ENCODE measurements around the gene CPPED1. TPM values are rescaled to one million over a fixed set of nuclear protein-coding genes. Genes with fewer than 3 reads are reported as not detected.

The CPPED1 gene
- total and polyA plus RNA-seq, 8 donors: 1.8 to 7.9 (median 3.6) TPM

DNA sequence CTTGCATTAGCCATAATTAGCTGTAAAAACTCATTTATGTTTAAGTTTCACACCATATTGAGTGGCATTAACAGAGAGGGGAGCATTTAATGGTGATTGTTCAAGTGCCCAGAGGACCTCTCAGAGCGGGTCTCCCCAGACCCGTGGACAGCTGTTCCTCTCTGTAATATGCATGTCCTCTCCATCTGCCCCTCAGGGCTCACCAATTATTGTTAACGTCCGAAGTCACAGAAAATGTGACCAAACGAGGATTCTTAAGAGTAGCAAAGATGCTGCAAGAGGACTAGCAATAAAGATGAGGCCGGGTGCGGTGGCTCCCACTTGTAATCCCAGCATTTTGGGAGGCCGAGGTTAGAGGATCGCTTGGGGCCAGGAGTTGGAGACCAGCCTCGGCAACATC lies 130.2 kb downstream of the CPPED1 start:
- DNase-seq (no peak), ATAC-seq (no peak), FAIRE-seq (no peak)
- intact Hi-C loops (cut with DNase I): no loop called here
- Histone ChIP-seq H3K27ac (no peak overlapping the region), H3K36me3 (no peaks in the 10 kb centered on the region), H3K4me1 (no peaks in the 10 kb centered on the region), H3K4me3 (no peak overlapping the region), H3K27me3 (no peaks in the 10 kb centered on the region), H3K9me3 (no peaks in the 10 kb centered on the region)
- TF ChIP-seq, protein P1, sequence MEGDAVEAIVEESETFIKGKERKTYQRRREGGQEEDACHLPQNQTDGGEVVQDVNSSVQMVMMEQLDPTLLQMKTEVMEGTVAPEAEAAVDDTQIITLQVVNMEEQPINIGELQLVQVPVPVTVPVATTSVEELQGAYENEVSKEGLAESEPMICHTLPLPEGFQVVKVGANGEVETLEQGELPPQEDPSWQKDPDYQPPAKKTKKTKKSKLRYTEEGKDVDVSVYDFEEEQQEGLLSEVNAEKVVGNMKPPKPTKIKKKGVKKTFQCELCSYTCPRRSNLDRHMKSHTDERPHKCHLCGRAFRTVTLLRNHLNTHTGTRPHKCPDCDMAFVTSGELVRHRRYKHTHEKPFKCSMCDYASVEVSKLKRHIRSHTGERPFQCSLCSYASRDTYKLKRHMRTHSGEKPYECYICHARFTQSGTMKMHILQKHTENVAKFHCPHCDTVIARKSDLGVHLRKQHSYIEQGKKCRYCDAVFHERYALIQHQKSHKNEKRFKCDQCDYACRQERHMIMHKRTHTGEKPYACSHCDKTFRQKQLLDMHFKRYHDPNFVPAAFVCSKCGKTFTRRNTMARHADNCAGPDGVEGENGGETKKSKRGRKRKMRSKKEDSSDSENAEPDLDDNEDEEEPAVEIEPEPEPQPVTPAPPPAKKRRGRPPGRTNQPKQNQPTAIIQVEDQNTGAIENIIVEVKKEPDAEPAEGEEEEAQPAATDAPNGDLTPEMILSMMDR (IDR thresholded peaks at IDR 0.05): no peak
- WGBS, 2 donors: 81 to 84% methylated on average over 10 of the region's 10 CpGs

DNA sequence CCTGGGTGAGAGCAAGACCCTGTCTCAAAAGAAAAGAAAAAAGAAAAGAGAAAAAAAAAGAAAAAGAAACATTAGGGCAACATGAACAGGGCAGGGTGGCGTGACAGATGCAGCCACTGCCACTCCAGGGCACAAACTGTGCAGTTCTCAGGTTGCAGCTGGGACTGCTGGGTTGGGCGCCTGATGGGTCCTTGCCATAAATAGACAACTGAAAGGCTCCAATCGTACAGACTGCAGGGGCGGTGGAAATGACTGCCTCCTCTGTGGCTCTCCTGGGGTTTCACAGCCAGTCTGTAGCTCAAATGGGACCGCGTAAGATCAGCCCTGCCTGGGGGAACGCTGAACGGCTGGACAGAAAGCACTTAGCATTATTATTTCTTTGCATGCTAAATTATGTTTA lies 130.7 kb downstream of the CPPED1 start:
- no peak for FAIRE-seq
- TF ChIP-seq, protein P1 (IDR thresholded peaks at IDR 0.05): no peak

DNA sequence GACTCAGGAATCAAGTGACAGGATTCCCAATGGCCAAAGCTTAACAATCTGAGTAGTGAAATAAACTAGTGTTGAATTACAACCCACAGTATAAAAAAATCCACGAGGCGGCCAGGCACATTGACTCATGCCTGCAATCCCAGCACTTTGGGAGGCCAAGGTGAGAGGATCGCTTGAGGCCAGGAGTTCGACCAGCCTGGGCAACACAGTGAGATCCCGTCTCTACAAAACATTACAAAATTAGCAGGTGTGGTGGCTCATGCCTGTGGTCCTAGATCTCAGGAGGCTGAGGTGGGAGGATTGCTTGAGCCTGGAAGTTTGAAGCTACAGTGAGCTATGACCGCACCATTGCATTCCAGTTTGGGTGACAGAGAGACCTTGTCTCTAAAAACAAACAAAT lies 133.8 kb downstream of the CPPED1 start:
- H3K4me3 ChIP-seq: no peak overlapping the region
- no peaks in the 10 kb centered on the region for H3K9me3 ChIP-seq
- WGBS, 2 donors: 90 to 96% methylated on average over 6 of the region's 6 CpGs
- ATAC-seq (no peak), FAIRE-seq (no peak), DNase-seq (no peak)
- no peaks in the 10 kb centered on the region for H3K27me3 ChIP-seq
- H3K36me3 ChIP-seq: no peaks in the 10 kb centered on the region
- no peaks in the 10 kb centered on the region for H3K4me1 ChIP-seq
- H3K27ac ChIP-seq: no peak overlapping the region
- intact Hi-C loops (cut with DNase I): no loop called here
- TF ChIP-seq, protein P1 (IDR thresholded peaks at IDR 0.05): no peak

More for the DNA sequence above, 130.7 kb downstream of the CPPED1 start:
- Histone ChIP-seq H3K27ac (no peak overlapping the region), H3K27me3 (no peaks in the 10 kb centered on the region), H3K4me3 (no peak overlapping the region), H3K4me1 (no peaks in the 10 kb centered on the region), H3K36me3 (no peaks in the 10 kb centered on the region), H3K9me3 (no peaks in the 10 kb centered on the region)
- no peak for DNase-seq
- intact Hi-C loops (cut with DNase I): no loop called here
- no peak for ATAC-seq
- 91 to 92% methylated on average over 8 of the region's 8 CpGs for WGBS, 2 donors

DNA sequence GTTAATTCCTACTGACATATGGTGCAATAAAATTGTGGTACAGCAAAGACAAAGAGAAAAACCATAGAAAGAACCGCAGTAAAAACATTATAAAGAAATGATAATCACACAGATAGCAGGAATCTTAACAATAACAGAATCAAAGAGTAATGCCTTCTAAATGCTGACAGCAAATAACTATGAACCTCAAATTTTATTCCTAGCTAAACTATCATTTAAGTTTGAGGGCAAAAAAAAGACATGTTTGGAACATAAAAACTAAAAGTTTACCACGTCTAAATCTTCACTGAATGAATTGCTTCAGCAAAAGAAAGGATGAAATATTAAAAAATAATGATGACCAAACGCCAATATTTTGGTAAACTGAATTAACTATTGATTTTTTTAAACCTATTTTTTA lies 135.8 kb downstream of the CPPED1 start:
- Histone ChIP-seq H3K4me1 (no peaks in the 10 kb centered on the region), H3K27ac (no peak overlapping the region), H3K4me3 (no peak overlapping the region), H3K9me3 (no peaks in the 10 kb centered on the region), H3K36me3 (peaks cover 0 to 6% (median 0%) of the 10 kb centered on the region in 3 donors), H3K27me3 (no peaks in the 10 kb centered on the region)
- no peak for ATAC-seq
- no peak for DNase-seq
- WGBS, 2 donors: 55 to 56% methylated on average over 3 of the region's 3 CpGs
- TF ChIP-seq, protein P1 (IDR thresholded peaks at IDR 0.05): no peak
- intact Hi-C loops (cut with DNase I): no loop called here
- FAIRE-seq: no peak

DNA sequence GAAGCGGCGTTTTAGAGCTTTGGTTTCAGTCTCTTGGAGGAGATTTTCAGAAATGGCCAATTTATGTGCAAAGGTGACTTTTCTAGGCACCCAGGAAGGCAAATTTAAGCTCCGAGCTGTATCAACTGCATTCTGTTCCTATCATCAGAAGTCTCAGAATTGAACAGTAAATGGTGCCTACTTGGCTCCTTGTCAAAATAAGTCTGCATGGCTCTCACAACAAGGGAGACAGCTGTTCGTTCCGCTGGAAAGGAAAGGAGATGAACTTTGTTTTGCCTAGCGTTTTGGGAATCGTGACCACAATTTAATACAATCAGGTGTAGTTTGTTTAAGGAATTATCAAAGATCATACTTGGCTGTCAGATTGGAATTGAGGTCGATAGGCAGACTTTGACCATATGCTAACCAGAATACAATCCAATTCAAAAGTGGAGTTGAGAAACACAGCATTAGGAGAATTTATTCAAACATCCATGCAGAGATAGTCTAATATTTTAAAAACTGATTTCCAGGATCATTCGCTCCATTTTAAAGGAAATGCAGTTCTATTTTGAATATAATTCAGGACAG lies 139.4 kb downstream of the CPPED1 start:
- no peaks in the 10 kb centered on the region for H3K27me3 ChIP-seq
- ATAC-seq (no peak), FAIRE-seq (no peak), DNase-seq (no peak)
- 95 to 96% methylated on average over 9 of the region's 9 CpGs for WGBS, 2 donors
- no peaks in the 10 kb centered on the region for H3K4me1 ChIP-seq
- peaks cover 0 to 6% (median 0%) of the 10 kb centered on the region in 3 donors for H3K36me3 ChIP-seq
- no peak overlapping the region for H3K4me3 ChIP-seq
- no peaks in the 10 kb centered on the region for H3K9me3 ChIP-seq
- intact Hi-C loops (cut with DNase I): no loop called here
- TF ChIP-seq, protein P1 (IDR thresholded peaks at IDR 0.05): no peak
- H3K27ac ChIP-seq: no peak overlapping the region
